Panc1 (cell line): ENCODE data around the gene SAT2.

ENCODE experiments used
- POLR2AphosphoS5 ChIP-seq: IDR thresholded peaks from 2 replicates; pipeline ENCODE4 v1.6.1; 2012; ENCODE audit warnings: mild to moderate bottlenecking, low read depth, low read length, moderate library complexity
- TCF7L2 ChIP-seq: IDR thresholded peaks from 2 replicates; pipeline ENCODE4 v1.6.1; 2011; ENCODE audit warnings: mild to moderate bottlenecking, low read depth, low read length, inconsistent platforms
- TF ChIP-seq, protein P1 (sequence below): fragments of 450-650 bp; IDR thresholded peaks from 2 replicates; pipeline ENCODE4 v1.5.1; 2017; ENCODE audit warnings: mild to moderate bottlenecking
- TF ChIP-seq, protein P2 (sequence below), 2 experiments: IDR thresholded peaks; 2 replicates each; pipeline ENCODE4 v1.6.1; 2011 to 2012; ENCODE audit warnings: low read depth in 2 of 2, control low read depth in 1 of 2, low read length in 1 of 2, mild to moderate bottlenecking in 1 of 2, moderate library complexity in 1 of 2; ENCODE audit not compliant: insufficient read depth in 1 of 2

DNA sequence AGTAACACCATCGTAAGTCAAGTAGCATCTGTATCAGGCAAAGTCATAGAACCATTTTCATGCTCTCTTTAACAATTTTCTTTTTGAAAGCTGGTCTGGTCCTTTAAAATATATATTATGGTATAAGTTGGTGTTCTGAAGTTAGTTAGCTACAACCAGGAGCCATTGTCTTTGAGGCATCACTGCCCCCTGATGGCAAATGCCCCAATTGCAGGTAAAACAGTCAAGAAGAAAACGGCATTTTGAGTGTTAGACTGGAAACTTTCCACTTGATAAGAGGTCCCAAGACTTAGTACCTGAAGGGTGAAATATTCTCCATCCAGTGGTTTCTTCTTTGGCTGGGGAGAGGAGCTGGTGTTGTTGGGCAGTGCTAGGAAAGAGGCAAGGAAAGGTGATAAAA, 45.6 kb upstream of the SAT2 start:
- TF ChIP-seq, protein P1, sequence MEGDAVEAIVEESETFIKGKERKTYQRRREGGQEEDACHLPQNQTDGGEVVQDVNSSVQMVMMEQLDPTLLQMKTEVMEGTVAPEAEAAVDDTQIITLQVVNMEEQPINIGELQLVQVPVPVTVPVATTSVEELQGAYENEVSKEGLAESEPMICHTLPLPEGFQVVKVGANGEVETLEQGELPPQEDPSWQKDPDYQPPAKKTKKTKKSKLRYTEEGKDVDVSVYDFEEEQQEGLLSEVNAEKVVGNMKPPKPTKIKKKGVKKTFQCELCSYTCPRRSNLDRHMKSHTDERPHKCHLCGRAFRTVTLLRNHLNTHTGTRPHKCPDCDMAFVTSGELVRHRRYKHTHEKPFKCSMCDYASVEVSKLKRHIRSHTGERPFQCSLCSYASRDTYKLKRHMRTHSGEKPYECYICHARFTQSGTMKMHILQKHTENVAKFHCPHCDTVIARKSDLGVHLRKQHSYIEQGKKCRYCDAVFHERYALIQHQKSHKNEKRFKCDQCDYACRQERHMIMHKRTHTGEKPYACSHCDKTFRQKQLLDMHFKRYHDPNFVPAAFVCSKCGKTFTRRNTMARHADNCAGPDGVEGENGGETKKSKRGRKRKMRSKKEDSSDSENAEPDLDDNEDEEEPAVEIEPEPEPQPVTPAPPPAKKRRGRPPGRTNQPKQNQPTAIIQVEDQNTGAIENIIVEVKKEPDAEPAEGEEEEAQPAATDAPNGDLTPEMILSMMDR, result no peak
- TF ChIP-seq POLR2AphosphoS5 (no peak), TCF7L2 (no peak)
- TF ChIP-seq, protein P2, sequence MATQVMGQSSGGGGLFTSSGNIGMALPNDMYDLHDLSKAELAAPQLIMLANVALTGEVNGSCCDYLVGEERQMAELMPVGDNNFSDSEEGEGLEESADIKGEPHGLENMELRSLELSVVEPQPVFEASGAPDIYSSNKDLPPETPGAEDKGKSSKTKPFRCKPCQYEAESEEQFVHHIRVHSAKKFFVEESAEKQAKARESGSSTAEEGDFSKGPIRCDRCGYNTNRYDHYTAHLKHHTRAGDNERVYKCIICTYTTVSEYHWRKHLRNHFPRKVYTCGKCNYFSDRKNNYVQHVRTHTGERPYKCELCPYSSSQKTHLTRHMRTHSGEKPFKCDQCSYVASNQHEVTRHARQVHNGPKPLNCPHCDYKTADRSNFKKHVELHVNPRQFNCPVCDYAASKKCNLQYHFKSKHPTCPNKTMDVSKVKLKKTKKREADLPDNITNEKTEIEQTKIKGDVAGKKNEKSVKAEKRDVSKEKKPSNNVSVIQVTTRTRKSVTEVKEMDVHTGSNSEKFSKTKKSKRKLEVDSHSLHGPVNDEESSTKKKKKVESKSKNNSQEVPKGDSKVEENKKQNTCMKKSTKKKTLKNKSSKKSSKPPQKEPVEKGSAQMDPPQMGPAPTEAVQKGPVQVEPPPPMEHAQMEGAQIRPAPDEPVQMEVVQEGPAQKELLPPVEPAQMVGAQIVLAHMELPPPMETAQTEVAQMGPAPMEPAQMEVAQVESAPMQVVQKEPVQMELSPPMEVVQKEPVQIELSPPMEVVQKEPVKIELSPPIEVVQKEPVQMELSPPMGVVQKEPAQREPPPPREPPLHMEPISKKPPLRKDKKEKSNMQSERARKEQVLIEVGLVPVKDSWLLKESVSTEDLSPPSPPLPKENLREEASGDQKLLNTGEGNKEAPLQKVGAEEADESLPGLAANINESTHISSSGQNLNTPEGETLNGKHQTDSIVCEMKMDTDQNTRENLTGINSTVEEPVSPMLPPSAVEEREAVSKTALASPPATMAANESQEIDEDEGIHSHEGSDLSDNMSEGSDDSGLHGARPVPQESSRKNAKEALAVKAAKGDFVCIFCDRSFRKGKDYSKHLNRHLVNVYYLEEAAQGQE (IDR thresholded peaks at IDR 0.05; ENCODE audit: insufficient read depth in 1 of 2, low read depth in 2 of 2, low read length in 1 of 2), result no peak
